Activated CD8-positive, alpha-beta memory T cell treated with anti-CD3 and anti-CD28 coated beads, Interleukin-2, amount 10 ng/mL, durations not matched to agents 7 days and 5 days (primary cell): ENCODE measurements around the gene IGFBP3. TPM values are rescaled to one million over a fixed set of nuclear protein-coding genes. Genes with fewer than 3 reads are reported as not detected.

Experiments used
- ATAC-seq: fragments of 150-1000 bp; cut with Tn5 transposase; one replicate; pipeline ENCODE4 v1.10.0; 2021; ENCODE audit warnings: moderate library complexity
- CTCF ChIA-PET: fragments of 350-600 bp; sonication (Branson Sonifier 250); formaldehyde crosslinking; loops from one replicate; lab custom pipeline; 2021; ENCODE audit warnings: antibody characterized with exemption; lab: Charles Lee
- DNase-seq: peaks from one replicate; pipeline ENCODE4 v3.0.0-alpha.2; 2020
- H3K27ac Mint-ChIP-seq: one replicate; pipeline ENCODE4 v1.8.0; 2021; ENCODE audit warnings: mild to moderate bottlenecking, mixed read lengths
- H3K27me3 Mint-ChIP-seq: one replicate; pipeline ENCODE4 v1.8.0; 2021; ENCODE audit warnings: mixed read lengths
- H3K36me3 Mint-ChIP-seq: one replicate; pipeline ENCODE4 v1.8.0; 2021; ENCODE audit warnings: mild to moderate bottlenecking, mixed read lengths
- H3K4me1 Mint-ChIP-seq: one replicate; pipeline ENCODE4 v1.8.0; 2021; ENCODE audit warnings: mixed read lengths
- H3K4me3 Mint-ChIP-seq: one replicate; pipeline ENCODE4 v1.8.0; 2021; ENCODE audit warnings: mild to moderate bottlenecking, moderate library complexity, mixed read lengths
- H3K9me3 Mint-ChIP-seq: one replicate; pipeline ENCODE4 v1.8.0; 2022; ENCODE audit warnings: low read depth, mixed read lengths
- total RNA-seq, 2 experiments: library from RNA; stranded (reverse); gene quantifications; one replicate each; pipeline ENCODE4 v1.2.3, GENCODE V29; 2021

IGFBP3 gene
- total RNA-seq, 2 experiments from 2014 or later, result 10.5 to 17.8 TPM

DNA sequence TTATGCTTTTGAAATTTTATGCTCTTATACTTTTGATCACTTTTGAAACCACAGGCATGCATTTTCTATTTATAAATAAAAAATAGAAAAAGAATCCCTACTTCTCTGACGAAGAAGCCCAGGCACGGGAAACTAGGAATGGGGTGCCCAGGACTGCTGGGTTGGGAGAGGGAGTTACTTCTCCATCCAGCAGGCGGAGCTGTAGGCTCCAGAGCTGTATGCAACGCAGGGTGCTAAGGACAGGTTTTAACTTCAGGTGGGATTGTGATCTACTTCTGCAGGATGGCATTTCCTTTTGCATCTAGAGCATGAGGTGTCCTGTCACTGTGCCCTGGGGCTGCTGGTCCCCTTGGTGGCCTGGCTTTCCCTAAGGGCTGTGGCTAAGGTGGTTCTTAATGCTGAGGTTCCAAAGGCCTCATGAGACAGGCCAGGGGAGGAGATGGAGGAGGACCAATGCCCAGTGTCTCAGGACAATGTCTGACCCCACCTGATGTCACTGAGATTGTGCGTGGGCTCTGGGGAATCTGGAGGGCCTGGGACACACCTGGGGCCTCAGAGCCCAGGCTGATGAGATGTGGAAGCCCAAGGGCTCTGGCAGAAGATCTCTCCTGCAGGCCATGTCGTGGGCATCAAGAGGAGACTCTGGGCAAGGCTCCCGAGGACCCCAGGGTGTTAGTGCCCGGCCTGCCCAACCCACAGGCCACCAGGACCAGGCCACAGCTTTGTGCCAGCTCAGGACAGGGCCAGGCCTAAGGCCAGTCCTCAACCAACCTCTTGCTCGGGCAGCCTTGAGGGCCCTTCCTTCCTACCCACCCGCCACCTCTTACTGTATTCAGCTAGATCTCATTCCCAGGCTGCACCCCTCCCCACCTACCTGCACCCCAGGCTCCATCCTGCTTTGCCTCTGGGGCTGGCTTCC is 48.7 kb downstream of the IGFBP3 start:
- no peak overlapping the region for H3K27ac Mint-ChIP-seq
- no peak overlapping the region for H3K4me3 Mint-ChIP-seq
- H3K36me3 Mint-ChIP-seq, result no peaks in the 10 kb centered on the region
- no peaks in the 10 kb centered on the region for H3K4me1 Mint-ChIP-seq
- CTCF ChIA-PET, result no interaction called here
- ATAC-seq (no peak), DNase-seq (no peak)
- H3K27me3 Mint-ChIP-seq, result peaks cover 7% of the 10 kb centered on the region
- no peaks in the 10 kb centered on the region for H3K9me3 Mint-ChIP-seq

DNA sequence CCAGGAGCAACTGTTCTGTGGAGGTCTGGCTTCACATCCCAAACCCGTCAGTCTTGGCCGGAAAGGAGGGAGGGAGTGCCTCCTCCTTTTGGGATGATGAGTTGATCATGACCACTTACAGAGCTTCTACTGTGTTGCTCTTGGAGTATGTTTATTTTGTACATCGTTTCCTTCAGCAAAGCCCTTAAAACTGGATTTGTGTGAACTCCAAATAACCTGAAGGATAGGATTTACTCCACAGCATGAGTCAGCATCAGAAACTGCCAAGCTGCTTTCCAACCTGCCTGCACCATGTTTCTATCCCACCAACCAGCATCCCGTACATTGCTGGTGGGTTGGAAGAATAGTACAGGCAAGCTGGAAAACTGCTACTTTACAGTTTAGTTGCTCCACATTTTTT is 51.6 kb downstream of the IGFBP3 start:
- peaks cover 7% of the 10 kb centered on the region for H3K27me3 Mint-ChIP-seq
- CTCF ChIA-PET, result no interaction called here
- H3K36me3 Mint-ChIP-seq, result no peaks in the 10 kb centered on the region
- H3K27ac Mint-ChIP-seq, result no peak overlapping the region
- DNase-seq (no peak), ATAC-seq (no peak)
- H3K9me3 Mint-ChIP-seq, result no peaks in the 10 kb centered on the region
- H3K4me1 Mint-ChIP-seq, result no peaks in the 10 kb centered on the region
- no peak overlapping the region for H3K4me3 Mint-ChIP-seq

DNA sequence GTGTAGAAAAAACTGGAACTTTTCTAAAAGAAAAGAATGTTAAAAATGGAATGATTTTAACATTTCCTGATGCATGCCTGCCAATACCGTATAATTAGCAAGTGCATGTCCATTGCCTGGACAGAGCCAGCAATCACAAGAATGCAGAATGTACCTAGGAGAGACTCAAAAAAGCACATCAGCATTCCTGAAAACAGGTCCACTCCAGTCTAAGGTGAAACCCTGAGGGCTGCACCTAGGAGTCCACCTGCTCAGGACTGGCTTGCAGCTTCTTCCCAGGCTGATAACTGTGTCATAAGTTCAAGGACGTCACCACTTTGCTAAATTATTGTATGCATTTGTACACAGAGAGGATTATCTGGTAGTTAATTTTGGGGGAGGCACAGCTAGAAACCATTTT is 53.6 kb downstream of the IGFBP3 start:
- no peaks in the 10 kb centered on the region for H3K36me3 Mint-ChIP-seq
- H3K4me1 Mint-ChIP-seq, result no peaks in the 10 kb centered on the region
- DNase-seq, result no peak

DNA sequence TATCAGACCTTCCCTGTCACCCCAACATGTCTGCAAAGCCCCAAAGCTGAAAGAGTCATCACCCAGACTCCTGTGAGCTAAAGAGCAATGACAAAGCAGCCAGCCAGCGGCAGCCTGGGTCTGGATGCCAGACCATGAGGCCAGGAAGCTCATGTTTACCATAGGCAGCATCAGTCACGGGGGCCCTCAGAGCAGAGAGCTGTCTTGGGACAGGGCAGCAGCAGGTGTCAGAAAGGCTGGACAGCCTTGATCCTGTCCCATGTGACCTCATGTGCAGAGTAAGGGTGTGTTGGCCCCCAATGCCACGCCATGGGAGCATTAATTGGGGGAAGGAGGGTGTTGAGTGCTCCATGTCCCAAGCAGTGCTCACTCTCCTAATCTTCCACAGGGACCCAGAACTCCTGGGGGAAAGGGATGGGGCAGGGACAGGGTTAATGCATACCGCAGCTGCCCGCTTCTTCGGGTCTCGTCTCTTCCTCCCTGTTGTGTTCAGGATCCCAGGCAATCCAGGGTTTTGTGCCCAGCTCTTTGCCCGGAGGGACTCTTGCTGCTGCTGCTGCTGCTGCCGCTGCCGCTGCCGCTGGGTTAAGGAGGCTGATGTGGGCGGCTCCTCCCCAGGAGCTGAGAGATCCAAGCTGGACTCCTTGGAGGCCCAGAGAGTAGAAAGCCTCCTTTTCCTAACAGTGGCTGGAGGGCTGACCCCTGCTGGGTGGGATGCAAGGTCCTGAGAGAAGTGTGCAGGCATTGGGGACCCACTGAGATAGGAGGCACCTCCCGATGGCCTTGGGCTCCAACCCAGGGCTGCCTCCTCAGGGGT is 55.3 kb downstream of the IGFBP3 start:
- no peaks in the 10 kb centered on the region for H3K9me3 Mint-ChIP-seq
- no peaks in the 10 kb centered on the region for H3K4me1 Mint-ChIP-seq
- no peaks in the 10 kb centered on the region for H3K36me3 Mint-ChIP-seq
- ATAC-seq, result no peak
- no peak overlapping the region for H3K4me3 Mint-ChIP-seq
- CTCF ChIA-PET, result no interaction called here
- peaks cover 9% of the 10 kb centered on the region for H3K27me3 Mint-ChIP-seq
- DNase-seq, result no peak
- H3K27ac Mint-ChIP-seq, result no peak overlapping the region

More for the DNA sequence above, 53.6 kb downstream of the IGFBP3 start:
- Mint-ChIP-seq H3K9me3 (no peaks in the 10 kb centered on the region), H3K4me3 (no peak overlapping the region), H3K27ac (no peak overlapping the region), H3K27me3 (peaks cover 7% of the 10 kb centered on the region)
- ATAC-seq, result no peak
- CTCF ChIA-PET, result no interaction called here

DNA sequence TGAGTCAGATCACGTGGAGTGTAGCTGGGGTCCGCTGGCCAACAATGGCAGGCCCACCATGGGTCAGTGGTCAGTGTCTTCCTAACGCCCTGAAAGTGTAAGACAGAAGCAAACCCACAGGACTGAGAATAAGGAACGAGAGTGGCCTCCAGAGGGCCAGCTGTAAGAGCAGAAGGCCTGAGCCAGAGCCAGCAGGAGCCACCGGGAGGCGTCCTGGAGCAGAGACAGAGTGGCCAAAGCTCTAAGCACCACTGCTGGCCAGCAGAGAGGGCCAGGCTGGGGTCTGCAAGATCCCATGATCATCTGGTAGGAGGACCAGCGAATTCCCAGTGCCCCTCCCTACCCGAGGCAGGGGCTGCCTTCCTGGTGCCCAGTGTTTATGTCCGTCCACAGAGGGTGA is 57.4 kb downstream of the IGFBP3 start:
- ATAC-seq, result no peak
- peaks cover 15% of the 10 kb centered on the region for H3K27me3 Mint-ChIP-seq
- DNase-seq, result no peak
- no peak overlapping the region for H3K4me3 Mint-ChIP-seq
- H3K36me3 Mint-ChIP-seq, result no peaks in the 10 kb centered on the region
- CTCF ChIA-PET, result no interaction called here
- no peaks in the 10 kb centered on the region for H3K4me1 Mint-ChIP-seq
- no peak overlapping the region for H3K27ac Mint-ChIP-seq
- H3K9me3 Mint-ChIP-seq, result no peaks in the 10 kb centered on the region

Other genes starting within 250 kb of the IGFBP3 start
- gene CCDC201, start 48.2 kb downstream of the IGFBP3 start, total RNA-seq, result not detected
- gene IGFBP1, start 32.8 kb downstream of the IGFBP3 start, total RNA-seq, result not detected